GM23338 (cell line): ENCODE results near the gene MEGF11. TPM values are rescaled to one million over a fixed set of nuclear protein-coding genes. Genes with fewer than 3 reads are reported as not detected.

Experiments used
- ATAC-seq: fragments of 200-7000 bp; cut with Tn5 transposase; 3 replicates; pipeline ENCODE4 v1.9.1; 2020
- DNase-seq: peaks from one replicate; pipeline ENCODE4 v3.0.0-alpha.2; 2015; ENCODE audit warnings: low spot score
- H2AFZ ChIP-seq: fragments of 200-600 bp; sonication (generic); 2 replicates; pipeline ENCODE4 v1.8.0; 2016; ENCODE audit warnings: antibody characterized with exemption, mild to moderate bottlenecking, moderate library complexity
- H3F3A ChIP-seq: fragments of 200-600 bp; sonication (generic); replicated peaks from 2 replicates; pipeline ENCODE4 v1.8.0; 2017; ENCODE audit warnings: antibody characterized with exemption, mixed run types, low read depth
- H3K27ac ChIP-seq: fragments of 200-600 bp; sonication (generic); 2 replicates; pipeline ENCODE4 v1.6.1; 2016; ENCODE audit warnings: low read depth
- H3K27me3 ChIP-seq: fragments of 200-600 bp; sonication (generic); 2 replicates; pipeline ENCODE4 v1.8.0; 2016; ENCODE audit warnings: mild to moderate bottlenecking, mixed run types, moderate library complexity; ENCODE audit not compliant: insufficient read depth
- H3K36me3 ChIP-seq: fragments of 200-600 bp; sonication (generic); 2 replicates; pipeline ENCODE4 v1.8.0; 2016; ENCODE audit warnings: mild to moderate bottlenecking; ENCODE audit not compliant: insufficient read depth
- H3K4me1 ChIP-seq: fragments of 200-600 bp; sonication (generic); 2 replicates; pipeline ENCODE4 v1.8.0; 2016; ENCODE audit warnings: mild to moderate bottlenecking, moderate library complexity; ENCODE audit not compliant: insufficient read depth
- H3K4me2 ChIP-seq: fragments of 200-600 bp; sonication (generic); 2 replicates; pipeline ENCODE4 v1.7.1; 2017; ENCODE audit warnings: mixed run types
- H3K4me3 ChIP-seq: fragments of 200-600 bp; sonication (generic); 2 replicates; pipeline ENCODE4 v1.6.1; 2016; ENCODE audit warnings: mixed run types
- H3K79me2 ChIP-seq: fragments of 200-600 bp; sonication (generic); replicated peaks from 2 replicates; pipeline ENCODE4 v1.8.0; 2017; ENCODE audit warnings: mild to moderate bottlenecking; ENCODE audit not compliant: insufficient read depth
- H3K9me2 ChIP-seq: fragments of 200-600 bp; sonication (generic); 2 replicates; pipeline ENCODE4 v1.8.0; 2017; ENCODE audit not compliant: insufficient read depth
- H4K20me1 ChIP-seq: fragments of 200-600 bp; sonication (generic); replicated peaks from 2 replicates; pipeline ENCODE4 v1.8.0; 2017; ENCODE audit warnings: mild to moderate bottlenecking; ENCODE audit not compliant: insufficient read depth
- H3K27ac Mint-ChIP-seq: 2 replicates; pipeline ENCODE4 v1.8.0; 2020; ENCODE audit warnings: inconsistent platforms, mild to moderate bottlenecking, moderate library complexity, mixed read lengths
- H3K27me3 Mint-ChIP-seq: 3 replicates; pipeline ENCODE4 v1.8.0; 2022; ENCODE audit warnings: low read depth, mild to moderate bottlenecking, moderate library complexity, mixed read lengths, inconsistent platforms; ENCODE audit not compliant: insufficient read depth, poor library complexity
- H3K36me3 Mint-ChIP-seq: 3 replicates; pipeline ENCODE4 v1.8.0; 2021; ENCODE audit warnings: low read depth, mild to moderate bottlenecking, inconsistent platforms, moderate library complexity, mixed read lengths
- H3K4me1 Mint-ChIP-seq: 3 replicates; pipeline ENCODE4 v1.8.0; 2020; ENCODE audit warnings: mild to moderate bottlenecking, inconsistent platforms, mixed read lengths
- H3K4me3 Mint-ChIP-seq: 3 replicates; pipeline ENCODE4 v1.8.0; 2021; ENCODE audit warnings: moderate library complexity, mild to moderate bottlenecking, inconsistent platforms, mixed read lengths
- H3K9me3 Mint-ChIP-seq: 3 replicates; pipeline ENCODE4 v1.8.0; 2020; ENCODE audit warnings: moderate library complexity, mild to moderate bottlenecking, inconsistent platforms, mixed read lengths
- CREB1 ChIP-seq: fragments of 250-450 bp; sonication (Bioruptor Pico); IDR thresholded peaks from 2 replicates; pipeline ENCODE4 v1.5.0; 2020; ENCODE audit warnings: low read depth, mild to moderate bottlenecking, moderate library complexity
- ETS1 ChIP-seq: IDR thresholded peaks from 2 replicates; pipeline ENCODE4 v1.6.1; 2016; ENCODE audit warnings: antibody characterized with exemption
- EZH2 ChIP-seq: fragments of 200-600 bp; sonication (generic); IDR thresholded peaks from one replicate; pipeline ENCODE4 v1.8.0; 2017; ENCODE audit warnings: antibody characterized with exemption, mild to moderate bottlenecking, low read depth; ENCODE audit not compliant: unreplicated experiment
- EZH2phosphoT487 ChIP-seq: fragments of 200-600 bp; sonication (generic); IDR thresholded peaks from one replicate; pipeline ENCODE4 v1.8.1; 2018; ENCODE audit warnings: antibody characterized with exemption; ENCODE audit not compliant: unreplicated experiment
- JUNB ChIP-seq: IDR thresholded peaks from one replicate; pipeline ENCODE4 v1.6.1; 2016; ENCODE audit warnings: antibody characterized with exemption; ENCODE audit not compliant: unreplicated experiment
- NANOG ChIP-seq: IDR thresholded peaks from 2 replicates; pipeline ENCODE4 v1.6.1; 2016; ENCODE audit warnings: antibody characterized with exemption, borderline replicate concordance
- POLR2AphosphoS5 ChIP-seq: IDR thresholded peaks from 2 replicates; pipeline ENCODE4 v1.6.1; 2016; ENCODE audit warnings: antibody characterized with exemption, low read depth
- STAT1 ChIP-seq: IDR thresholded peaks from one replicate; pipeline ENCODE4 v1.6.1; 2016; ENCODE audit warnings: antibody characterized with exemption; ENCODE audit not compliant: unreplicated experiment
- ZNF114 ChIP-seq: fragments of 250-450 bp; sonication (Bioruptor Pico); IDR thresholded peaks from 2 replicates; pipeline ENCODE4 v1.5.0; 2020; ENCODE audit warnings: mild to moderate bottlenecking, moderate library complexity
- ZNF331 ChIP-seq: fragments of 250-450 bp; sonication (Bioruptor Pico); IDR thresholded peaks from 2 replicates; pipeline ENCODE4 v1.5.0; 2020; ENCODE audit warnings: low read depth, mild to moderate bottlenecking, moderate library complexity
- polyA plus RNA-seq: library from polyadenylated mRNA; unstranded; fragments of >200 nt; fragmentation: Nextera tagmentation; extraction: Ambion mirVana; gene quantifications from 2 replicates; pipeline ENCODE4 v1.2.1, GENCODE V29; 2016
- total RNA-seq: library from RNA; depleted of rRNA; stranded (reverse); fragments of >200 nt; shearing (Covaris generic); gene quantifications from 2 replicates; pipeline ENCODE4 v1.2.3, GENCODE V29; 2014
- TF ChIP-seq, protein P1 (sequence below), 2 experiments: fragments of 200-600 bp in 1 of 2; sonication (generic) in 1 of 2; conservative IDR thresholded peaks; 2 replicates each; pipeline versions ENCODE4 v1.5.1 to v1.6.1; 2016 to 2017; ENCODE audit warnings: antibody characterized with exemption in 2 of 2, low read depth in 2 of 2, mild to moderate bottlenecking in 2 of 2, moderate library complexity in 1 of 2
- TF ChIP-seq, protein P2 (sequence below): IDR thresholded peaks from one replicate; pipeline ENCODE4 v1.6.1; 2018; ENCODE audit warnings: antibody characterized with exemption; ENCODE audit not compliant: unreplicated experiment
- TF ChIP-seq, protein P3 (sequence below): fragments of 250-450 bp; sonication (Bioruptor Pico); IDR thresholded peaks from 2 replicates; pipeline ENCODE4 v1.5.0; 2020; ENCODE audit warnings: mild to moderate bottlenecking, moderate library complexity

The MEGF11 gene
- total and polyA plus RNA-seq, 2 experiments from 2014 or later = 1.3 to 1.9 TPM

- ATAC-seq (no peak), DNase-seq (no peak)
- no peak overlapping the region for H3K27ac Mint-ChIP-seq
- TF ChIP-seq EZH2 (no peak), ZNF114 (no peak), JUNB (no peak), CREB1 (CRISPR knock-in tag) (no peak), ETS1 (no peak), NANOG (no peak), ZNF331 (CRISPR knock-in tag) (no peak), STAT1 (no peak), POLR2AphosphoS5 (no peak), EZH2phosphoT487 (no peak)
- TF ChIP-seq, protein P1, sequence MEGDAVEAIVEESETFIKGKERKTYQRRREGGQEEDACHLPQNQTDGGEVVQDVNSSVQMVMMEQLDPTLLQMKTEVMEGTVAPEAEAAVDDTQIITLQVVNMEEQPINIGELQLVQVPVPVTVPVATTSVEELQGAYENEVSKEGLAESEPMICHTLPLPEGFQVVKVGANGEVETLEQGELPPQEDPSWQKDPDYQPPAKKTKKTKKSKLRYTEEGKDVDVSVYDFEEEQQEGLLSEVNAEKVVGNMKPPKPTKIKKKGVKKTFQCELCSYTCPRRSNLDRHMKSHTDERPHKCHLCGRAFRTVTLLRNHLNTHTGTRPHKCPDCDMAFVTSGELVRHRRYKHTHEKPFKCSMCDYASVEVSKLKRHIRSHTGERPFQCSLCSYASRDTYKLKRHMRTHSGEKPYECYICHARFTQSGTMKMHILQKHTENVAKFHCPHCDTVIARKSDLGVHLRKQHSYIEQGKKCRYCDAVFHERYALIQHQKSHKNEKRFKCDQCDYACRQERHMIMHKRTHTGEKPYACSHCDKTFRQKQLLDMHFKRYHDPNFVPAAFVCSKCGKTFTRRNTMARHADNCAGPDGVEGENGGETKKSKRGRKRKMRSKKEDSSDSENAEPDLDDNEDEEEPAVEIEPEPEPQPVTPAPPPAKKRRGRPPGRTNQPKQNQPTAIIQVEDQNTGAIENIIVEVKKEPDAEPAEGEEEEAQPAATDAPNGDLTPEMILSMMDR (conservative IDR thresholded peaks at IDR 0.05; ENCODE audit: low read depth in 2 of 2) = no peak
- TF ChIP-seq, protein P2, sequence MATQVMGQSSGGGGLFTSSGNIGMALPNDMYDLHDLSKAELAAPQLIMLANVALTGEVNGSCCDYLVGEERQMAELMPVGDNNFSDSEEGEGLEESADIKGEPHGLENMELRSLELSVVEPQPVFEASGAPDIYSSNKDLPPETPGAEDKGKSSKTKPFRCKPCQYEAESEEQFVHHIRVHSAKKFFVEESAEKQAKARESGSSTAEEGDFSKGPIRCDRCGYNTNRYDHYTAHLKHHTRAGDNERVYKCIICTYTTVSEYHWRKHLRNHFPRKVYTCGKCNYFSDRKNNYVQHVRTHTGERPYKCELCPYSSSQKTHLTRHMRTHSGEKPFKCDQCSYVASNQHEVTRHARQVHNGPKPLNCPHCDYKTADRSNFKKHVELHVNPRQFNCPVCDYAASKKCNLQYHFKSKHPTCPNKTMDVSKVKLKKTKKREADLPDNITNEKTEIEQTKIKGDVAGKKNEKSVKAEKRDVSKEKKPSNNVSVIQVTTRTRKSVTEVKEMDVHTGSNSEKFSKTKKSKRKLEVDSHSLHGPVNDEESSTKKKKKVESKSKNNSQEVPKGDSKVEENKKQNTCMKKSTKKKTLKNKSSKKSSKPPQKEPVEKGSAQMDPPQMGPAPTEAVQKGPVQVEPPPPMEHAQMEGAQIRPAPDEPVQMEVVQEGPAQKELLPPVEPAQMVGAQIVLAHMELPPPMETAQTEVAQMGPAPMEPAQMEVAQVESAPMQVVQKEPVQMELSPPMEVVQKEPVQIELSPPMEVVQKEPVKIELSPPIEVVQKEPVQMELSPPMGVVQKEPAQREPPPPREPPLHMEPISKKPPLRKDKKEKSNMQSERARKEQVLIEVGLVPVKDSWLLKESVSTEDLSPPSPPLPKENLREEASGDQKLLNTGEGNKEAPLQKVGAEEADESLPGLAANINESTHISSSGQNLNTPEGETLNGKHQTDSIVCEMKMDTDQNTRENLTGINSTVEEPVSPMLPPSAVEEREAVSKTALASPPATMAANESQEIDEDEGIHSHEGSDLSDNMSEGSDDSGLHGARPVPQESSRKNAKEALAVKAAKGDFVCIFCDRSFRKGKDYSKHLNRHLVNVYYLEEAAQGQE = no peak
- TF ChIP-seq, protein P3, sequence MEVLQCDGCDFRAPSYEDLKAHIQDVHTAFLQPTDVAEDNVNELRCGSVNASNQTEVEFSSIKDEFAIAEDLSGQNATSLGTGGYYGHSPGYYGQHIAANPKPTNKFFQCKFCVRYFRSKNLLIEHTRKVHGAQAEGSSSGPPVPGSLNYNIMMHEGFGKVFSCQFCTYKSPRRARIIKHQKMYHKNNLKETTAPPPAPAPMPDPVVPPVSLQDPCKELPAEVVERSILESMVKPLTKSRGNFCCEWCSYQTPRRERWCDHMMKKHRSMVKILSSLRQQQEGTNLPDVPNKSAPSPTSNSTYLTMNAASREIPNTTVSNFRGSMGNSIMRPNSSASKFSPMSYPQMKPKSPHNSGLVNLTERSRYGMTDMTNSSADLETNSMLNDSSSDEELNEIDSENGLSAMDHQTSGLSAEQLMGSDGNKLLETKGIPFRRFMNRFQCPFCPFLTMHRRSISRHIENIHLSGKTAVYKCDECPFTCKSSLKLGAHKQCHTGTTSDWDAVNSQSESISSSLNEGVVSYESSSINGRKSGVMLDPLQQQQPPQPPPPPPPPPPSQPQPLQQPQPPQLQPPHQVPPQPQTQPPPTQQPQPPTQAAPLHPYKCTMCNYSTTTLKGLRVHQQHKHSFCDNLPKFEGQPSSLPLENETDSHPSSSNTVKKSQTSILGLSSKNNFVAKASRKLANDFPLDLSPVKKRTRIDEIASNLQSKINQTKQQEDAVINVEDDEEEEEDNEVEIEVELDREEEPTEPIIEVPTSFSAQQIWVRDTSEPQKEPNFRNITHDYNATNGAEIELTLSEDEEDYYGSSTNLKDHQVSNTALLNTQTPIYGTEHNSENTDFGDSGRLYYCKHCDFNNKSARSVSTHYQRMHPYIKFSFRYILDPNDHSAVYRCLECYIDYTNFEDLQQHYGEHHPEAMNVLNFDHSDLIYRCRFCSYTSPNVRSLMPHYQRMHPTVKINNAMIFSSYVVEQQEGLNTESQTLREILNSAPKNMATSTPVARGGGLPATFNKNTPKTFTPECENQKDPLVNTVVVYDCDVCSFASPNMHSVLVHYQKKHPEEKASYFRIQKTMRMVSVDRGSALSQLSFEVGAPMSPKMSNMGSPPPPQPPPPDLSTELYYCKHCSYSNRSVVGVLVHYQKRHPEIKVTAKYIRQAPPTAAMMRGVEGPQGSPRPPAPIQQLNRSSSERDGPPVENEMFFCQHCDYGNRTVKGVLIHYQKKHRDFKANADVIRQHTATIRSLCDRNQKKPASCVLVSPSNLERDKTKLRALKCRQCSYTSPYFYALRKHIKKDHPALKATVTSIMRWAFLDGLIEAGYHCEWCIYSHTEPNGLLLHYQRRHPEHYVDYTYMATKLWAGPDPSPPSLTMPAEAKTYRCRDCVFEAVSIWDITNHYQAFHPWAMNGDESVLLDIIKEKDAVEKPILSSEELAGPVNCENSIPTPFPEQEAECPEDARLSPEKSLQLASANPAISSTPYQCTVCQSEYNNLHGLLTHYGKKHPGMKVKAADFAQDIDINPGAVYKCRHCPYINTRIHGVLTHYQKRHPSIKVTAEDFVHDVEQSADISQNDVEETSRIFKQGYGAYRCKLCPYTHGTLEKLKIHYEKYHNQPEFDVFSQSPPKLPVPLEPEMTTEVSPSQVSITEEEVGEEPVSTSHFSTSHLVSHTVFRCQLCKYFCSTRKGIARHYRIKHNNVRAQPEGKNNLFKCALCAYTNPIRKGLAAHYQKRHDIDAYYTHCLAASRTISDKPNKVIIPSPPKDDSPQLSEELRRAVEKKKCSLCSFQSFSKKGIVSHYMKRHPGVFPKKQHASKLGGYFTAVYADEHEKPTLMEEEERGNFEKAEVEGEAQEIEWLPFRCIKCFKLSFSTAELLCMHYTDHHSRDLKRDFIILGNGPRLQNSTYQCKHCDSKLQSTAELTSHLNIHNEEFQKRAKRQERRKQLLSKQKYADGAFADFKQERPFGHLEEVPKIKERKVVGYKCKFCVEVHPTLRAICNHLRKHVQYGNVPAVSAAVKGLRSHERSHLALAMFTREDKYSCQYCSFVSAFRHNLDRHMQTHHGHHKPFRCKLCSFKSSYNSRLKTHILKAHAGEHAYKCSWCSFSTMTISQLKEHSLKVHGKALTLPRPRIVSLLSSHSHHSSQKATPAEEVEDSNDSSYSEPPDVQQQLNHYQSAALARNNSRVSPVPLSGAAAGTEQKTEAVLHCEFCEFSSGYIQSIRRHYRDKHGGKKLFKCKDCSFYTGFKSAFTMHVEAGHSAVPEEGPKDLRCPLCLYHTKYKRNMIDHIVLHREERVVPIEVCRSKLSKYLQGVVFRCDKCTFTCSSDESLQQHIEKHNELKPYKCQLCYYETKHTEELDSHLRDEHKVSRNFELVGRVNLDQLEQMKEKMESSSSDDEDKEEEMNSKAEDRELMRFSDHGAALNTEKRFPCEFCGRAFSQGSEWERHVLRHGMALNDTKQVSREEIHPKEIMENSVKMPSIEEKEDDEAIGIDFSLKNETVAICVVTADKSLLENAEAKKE (CRISPR knock-in tag) = no peak
- Histone ChIP-seq H4K20me1 (no peaks in the 10 kb centered on the region), H3K27me3 (no peaks in the 10 kb centered on the region), H3K4me2 (no peak overlapping the region), H3K79me2 (no peaks in the 10 kb centered on the region), H3K27ac (no peak overlapping the region), H3K36me3 (no peaks in the 10 kb centered on the region), H3K4me3 (no peak overlapping the region), H3F3A (peaks cover 4% of the 10 kb centered on the region; the same call in 1 of the 2 replicates), H3K4me1 (peaks cover 48% of the 10 kb centered on the region), H3K9me2 (no peaks in the 10 kb centered on the region), H2AFZ (no peak overlapping the region)
- H3K36me3 Mint-ChIP-seq = no peaks in the 10 kb centered on the region
- no peaks in the 10 kb centered on the region for H3K27me3 Mint-ChIP-seq
- H3K4me1 Mint-ChIP-seq = peaks cover 66% of the 10 kb centered on the region
- H3K4me3 Mint-ChIP-seq = no peak overlapping the region
- no peaks in the 10 kb centered on the region for H3K9me3 Mint-ChIP-seq
Measured at GRCh38 chr15:66024116-66024515, 229.4 kb downstream of the MEGF11 start.
